H9 (cell line): ENCODE measurements around the gene MEF2A. TPM values are rescaled to one million over a fixed set of nuclear protein-coding genes. Genes with fewer than 3 reads are reported as not detected.

Source experiments
- DNase-seq: peaks from one replicate; pipeline ENCODE4 v3.0.0-alpha.2; 2017
- H2AFZ ChIP-seq: one replicate; pipeline ENCODE4 v1.6.1; 2013; ENCODE audit warnings: mild to moderate bottlenecking, low read length, control low read depth, moderate library complexity
- H2AK5ac ChIP-seq: 2 replicates; pipeline ENCODE4 v1.6.1; 2013; ENCODE audit warnings: low read length, control low read depth, mixed read lengths; ENCODE audit not compliant: insufficient read length
- H2BK120ac ChIP-seq: one replicate; pipeline ENCODE4 v1.6.1; 2013; ENCODE audit warnings: low read depth, mild to moderate bottlenecking, low read length, control low read depth, inconsistent platforms; ENCODE audit not compliant: poor library complexity, severe bottlenecking
- H2BK12ac ChIP-seq: 2 replicates; pipeline ENCODE4 v1.6.1; 2013; ENCODE audit warnings: low read length, control low read depth, mixed read lengths, low read depth; ENCODE audit not compliant: insufficient read length
- H2BK15ac ChIP-seq: 2 replicates; pipeline ENCODE4 v1.6.1; 2013; ENCODE audit warnings: low read depth, low read length, control low read depth
- H2BK20ac ChIP-seq: one replicate; pipeline ENCODE4 v1.6.1; 2013; ENCODE audit warnings: low read depth, mild to moderate bottlenecking, low read length, control low read depth, inconsistent platforms; ENCODE audit not compliant: poor library complexity, severe bottlenecking
- H2BK5ac ChIP-seq: 2 replicates; pipeline ENCODE4 v1.6.1; 2013; ENCODE audit warnings: low read length, control low read depth, mixed read lengths; ENCODE audit not compliant: insufficient read length
- H3K14ac ChIP-seq: 2 replicates; pipeline ENCODE4 v1.6.1; 2013; ENCODE audit warnings: low read length, control low read depth; ENCODE audit not compliant: insufficient read depth
- H3K18ac ChIP-seq: 2 replicates; pipeline ENCODE4 v1.6.1; 2013; ENCODE audit warnings: low read depth, mild to moderate bottlenecking, mixed read lengths, low read length, control low read depth; ENCODE audit not compliant: insufficient read length
- H3K23ac ChIP-seq: 2 replicates; pipeline ENCODE4 v1.6.1; 2013; ENCODE audit warnings: low read length, control low read depth, mixed read lengths, low read depth; ENCODE audit not compliant: insufficient read length
- H3K23me2 ChIP-seq: 2 replicates; pipeline ENCODE4 v1.6.1; 2013; ENCODE audit warnings: low read depth, mild to moderate bottlenecking, mixed read lengths, low read length, control low read depth; ENCODE audit not compliant: insufficient read length, poor library complexity, severe bottlenecking
- H3K27ac ChIP-seq: 2 replicates; pipeline ENCODE4 v1.5.1; 2013; ENCODE audit warnings: low read length, control low read depth, mixed read lengths, low read depth; ENCODE audit not compliant: insufficient read length
- H3K27me3 ChIP-seq: 2 replicates; pipeline ENCODE4 v1.6.1; 2013; ENCODE audit warnings: low read length, control low read depth, inconsistent platforms; ENCODE audit not compliant: insufficient read depth
- H3K4ac ChIP-seq: 2 replicates; pipeline ENCODE4 v1.6.1; 2013; ENCODE audit warnings: low read depth, mild to moderate bottlenecking, control low read depth, inconsistent platforms, low read length, moderate library complexity
- H3K4me1 ChIP-seq: 2 replicates; pipeline ENCODE4 v1.6.1; 2013; ENCODE audit warnings: low read length, control low read depth, inconsistent platforms; ENCODE audit not compliant: insufficient read depth
- H3K4me2 ChIP-seq: 2 replicates; pipeline ENCODE4 v1.6.1; 2013; ENCODE audit warnings: low read length, control low read depth, mixed read lengths; ENCODE audit not compliant: insufficient read length, insufficient read depth
- H3K56ac ChIP-seq: 2 replicates; pipeline ENCODE4 v1.6.1; 2013; ENCODE audit warnings: low read depth, mild to moderate bottlenecking, mixed read lengths, low read length, control low read depth; ENCODE audit not compliant: insufficient read length
- H3K79me1 ChIP-seq: 2 replicates; pipeline ENCODE4 v1.6.1; 2013; ENCODE audit warnings: low read depth, mild to moderate bottlenecking, moderate library complexity, low read length, control low read depth, inconsistent platforms; ENCODE audit not compliant: insufficient read depth, poor library complexity, severe bottlenecking
- H3K79me2 ChIP-seq: 2 replicates; pipeline ENCODE4 v1.6.1; 2013; ENCODE audit warnings: low read length, control low read depth, inconsistent platforms; ENCODE audit not compliant: insufficient read depth
- H3K9ac ChIP-seq: 2 replicates; pipeline ENCODE4 v1.6.1; 2013; ENCODE audit warnings: low read length, control low read depth, mixed read lengths; ENCODE audit not compliant: insufficient read length; ENCODE audit errors: extremely low read depth
- H3K9me3 ChIP-seq: one replicate; pipeline ENCODE4 v1.6.1; 2013; ENCODE audit warnings: low read depth, low read length, inconsistent platforms; ENCODE audit not compliant: control insufficient read depth
- H3T11ph ChIP-seq: one replicate; pipeline ENCODE4 v1.6.1; 2013; ENCODE audit warnings: mild to moderate bottlenecking, low read length, control low read depth, inconsistent platforms
- H4K20me1 ChIP-seq: one replicate; pipeline ENCODE4 v1.6.1; 2013; ENCODE audit not compliant: control insufficient read depth, insufficient read length, insufficient read depth
- H4K5ac ChIP-seq: 2 replicates; pipeline ENCODE4 v1.6.1; 2013; ENCODE audit warnings: low read depth, mild to moderate bottlenecking, mixed read lengths, low read length, control low read depth; ENCODE audit not compliant: insufficient read length
- H4K8ac ChIP-seq: replicated peaks from 2 replicates; pipeline ENCODE4 v1.6.1; 2013; ENCODE audit warnings: low read length, control low read depth, mixed read lengths, low read depth; ENCODE audit not compliant: insufficient read length
- H4K91ac ChIP-seq: 2 replicates; pipeline ENCODE4 v1.6.1; 2013; ENCODE audit warnings: low read depth, mild to moderate bottlenecking, moderate library complexity, mixed read lengths, low read length, control low read depth; ENCODE audit not compliant: insufficient read length
- H3K27ac Mint-ChIP-seq, 3 experiments: 2 replicates in 2 of 3; 3 replicates in 1 of 3; pipeline ENCODE4 v1.8.0; 2020 to 2021; ENCODE audit warnings: mixed read lengths in 3 of 3, mild to moderate bottlenecking in 1 of 3, moderate library complexity in 1 of 3
- H3K27me3 Mint-ChIP-seq: 2 replicates; pipeline ENCODE4 v1.8.0; 2021; ENCODE audit warnings: low read depth, mild to moderate bottlenecking, moderate library complexity, mixed read lengths
- H3K36me3 Mint-ChIP-seq, 3 experiments: 2 replicates in 2 of 3; 3 replicates in 1 of 3; pipeline ENCODE4 v1.8.0; 2020 to 2021; ENCODE audit warnings: low read depth in 3 of 3, mixed read lengths in 3 of 3; ENCODE audit not compliant: insufficient read depth in 1 of 3
- H3K4me1 Mint-ChIP-seq, 2 experiments: 2 replicates each; pipeline ENCODE4 v1.8.0; 2020; ENCODE audit warnings: mixed read lengths in 2 of 2
- H3K4me3 Mint-ChIP-seq, 2 experiments: 2 replicates in 1 of 2; 3 replicates in 1 of 2; pipeline ENCODE4 v1.8.0; 2020 to 2021; ENCODE audit warnings: mild to moderate bottlenecking in 2 of 2, mixed read lengths in 2 of 2, moderate library complexity in 1 of 2
- H3K9me3 Mint-ChIP-seq, 2 experiments: 2 replicates in 1 of 2; 3 replicates in 1 of 2; pipeline ENCODE4 v1.8.0; 2020; ENCODE audit warnings: mild to moderate bottlenecking in 2 of 2, mixed read lengths in 2 of 2, moderate library complexity in 1 of 2
- CTCF ChIP-seq: fragments of 200-600 bp; sonication (generic); conservative IDR thresholded peaks from 3 replicates; pipeline ENCODE4 v1.8.0; 2021; ENCODE audit warnings: antibody characterized with exemption, mild to moderate bottlenecking
- WGBS: extraction: QIAGEN DNeasy Blood & Tissue Kit; methylation state at CpG from one replicate; pipeline ENCODE4 v1.1.7; 2013; ENCODE audit warnings: missing lambda C conversion rate, low lambda C conversion rate, mixed read lengths; ENCODE audit not compliant: insufficient read length; ENCODE audit errors: extremely low coverage; 5-methylcytosine and 5-hydroxymethylcytosine counted together
- total RNA-seq: library from RNA; stranded (reverse); gene quantifications from 2 replicates; pipeline ENCODE4 v1.2.1, GENCODE V29; 2021

Gene MEF2A
- total RNA-seq, 1 experiment from 2014 or later, result 20.7 TPM

DNA sequence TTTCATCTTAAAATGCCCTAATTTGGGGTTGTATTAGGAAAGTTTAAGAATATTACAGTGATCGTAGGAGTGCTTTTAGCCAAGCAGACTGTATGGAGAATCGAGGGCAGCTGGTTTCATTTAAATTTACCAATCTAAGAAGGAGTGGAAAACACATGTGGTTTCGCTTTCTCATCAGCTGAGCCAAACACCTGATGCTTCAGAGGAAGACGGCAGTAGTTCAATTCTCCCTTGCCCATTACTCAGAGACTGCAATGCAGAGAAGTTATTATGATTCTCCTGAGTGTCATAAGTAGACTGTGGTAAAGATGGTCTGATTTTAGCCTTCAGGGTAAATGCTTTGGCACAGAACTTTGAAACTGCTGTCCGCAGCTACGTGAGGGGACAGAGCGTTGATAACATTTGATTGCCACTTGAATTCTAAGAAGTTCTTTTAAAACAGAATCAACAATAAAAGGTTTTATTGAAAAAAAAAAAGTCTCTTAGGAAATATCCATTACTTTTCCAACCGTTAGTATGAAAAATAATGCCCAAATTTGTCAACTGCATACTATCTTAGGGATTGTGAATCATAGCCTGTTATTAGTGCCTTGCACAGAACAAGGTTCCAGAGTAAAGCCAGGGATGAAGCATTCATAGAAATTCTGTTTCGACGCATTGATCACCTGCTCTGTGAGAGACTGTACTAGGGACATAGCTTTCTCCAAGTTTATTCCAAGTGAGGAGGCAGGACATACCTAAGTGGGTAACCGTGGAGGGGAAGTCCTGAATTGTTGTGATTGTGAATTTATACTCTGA is 141.9 kb downstream of the MEF2A start:
- Histone ChIP-seq H3K4ac (no peak overlapping the region), H3K4me2 (no peak overlapping the region), H3K9ac (no peak overlapping the region), H3K9me3 (no peaks in the 10 kb centered on the region), H3K27ac (no peak overlapping the region), H2BK20ac (no peak overlapping the region), H2BK5ac (no peak overlapping the region), H3T11ph (no peak overlapping the region), H2AFZ (no peak overlapping the region), H3K23ac (no peak overlapping the region), H2BK120ac (no peak overlapping the region), H3K23me2 (no peaks in the 10 kb centered on the region), H3K18ac (no peak overlapping the region), H4K20me1 (no peaks in the 10 kb centered on the region), H4K91ac (no peak overlapping the region), H4K8ac (no peak overlapping the region), H2BK15ac (no peak overlapping the region), H2BK12ac (no peak overlapping the region), H2AK5ac (no peak overlapping the region), H3K14ac (no peak overlapping the region), H3K79me2 (no peaks in the 10 kb centered on the region), H3K27me3 (no peaks in the 10 kb centered on the region), H4K5ac (no peak overlapping the region), H3K4me1 (no peaks in the 10 kb centered on the region), H3K79me1 (no peaks in the 10 kb centered on the region), H3K56ac (no peak overlapping the region)
- peaks cover 3 to 24% (median 13%) of the 10 kb centered on the region in 3 experiments; a peak in 5 of 7 replicates for H3K36me3 Mint-ChIP-seq
- H3K4me3 Mint-ChIP-seq, result no peak overlapping the region
- no CpG with 5 or more reads among the region's 11 CpGs for WGBS
- H3K27me3 Mint-ChIP-seq, result no peaks in the 10 kb centered on the region
- H3K4me1 Mint-ChIP-seq, result peaks cover 12 to 17% of the 10 kb centered on the region in 2 experiments
- no peak for TF ChIP-seq CTCF
- no peaks in the 10 kb centered on the region for H3K9me3 Mint-ChIP-seq
- DNase-seq, result no peak
- peak overlapping the region in 2 of 3 experiments; percentile 20 to 48; a peak in 1 of 7 replicates for H3K27ac Mint-ChIP-seq
